CD14-positive monocyte (primary cell): ENCODE results near the gene TMOD1. TPM values are rescaled to one million over a fixed set of nuclear protein-coding genes. Genes with fewer than 3 reads are reported as not detected.

Source experiments
- DNase-seq, 3 donors: peaks; one replicate each; pipeline ENCODE4 v3.0.0-alpha.2; 2011 to 2022
- H2AFZ ChIP-seq: 2 replicates; pipeline ENCODE4 v1.6.0; 2012; ENCODE audit warnings: mild to moderate bottlenecking, low read depth, low read length, inconsistent platforms; ENCODE audit not compliant: insufficient read depth, poor library complexity, severe bottlenecking
- H3K27ac ChIP-seq, 2 donors: 1 replicate in 1 of 2; 2 replicates in 1 of 2; pipeline ENCODE4 v1.5.1; 2012 to 2013; ENCODE audit warnings: low read length in 2 of 2, control low read depth in 1 of 2, inconsistent platforms in 1 of 2, low read depth in 1 of 2, mild to moderate bottlenecking in 1 of 2
- H3K27me3 ChIP-seq, 2 donors: one replicate each; pipeline versions ENCODE4 v1.6.0 to v1.6.1; 2011 to 2013; ENCODE audit warnings: low read length in 2 of 2; ENCODE audit not compliant: control insufficient read depth in 2 of 2, insufficient read depth in 2 of 2
- H3K36me3 ChIP-seq, 2 donors: replicated peaks in 1 of 2; 1 replicate in 1 of 2; 2 replicates in 1 of 2; pipeline versions ENCODE4 v1.5.1 to v1.6.1; 2012 to 2013; ENCODE audit warnings: low read length in 2 of 2, control low read depth in 1 of 2, inconsistent platforms in 1 of 2, mild to moderate bottlenecking in 1 of 2; ENCODE audit not compliant: insufficient read depth in 2 of 2, control insufficient read depth in 1 of 2
- H3K4me1 ChIP-seq, 2 donors: 1 replicate in 1 of 2; 2 replicates in 1 of 2; pipeline versions ENCODE4 v1.5.1 to v1.6.1; 2012 to 2013; ENCODE audit warnings: low read length in 2 of 2, control low read depth in 1 of 2, inconsistent platforms in 1 of 2, mild to moderate bottlenecking in 1 of 2, moderate library complexity in 1 of 2; ENCODE audit not compliant: insufficient read depth in 2 of 2, control insufficient read depth in 1 of 2
- H3K4me2 ChIP-seq: replicated peaks from 2 replicates; pipeline ENCODE3; 2012; ENCODE audit warnings: low read length, moderate library complexity, mild to moderate bottlenecking; ENCODE audit not compliant: poor library complexity, severe bottlenecking; ENCODE audit errors: extremely low read depth
- H3K4me3 ChIP-seq, 3 experiments: fragments of 200-600 bp in 1 of 3; sonication (generic) in 1 of 3; replicated peaks in 1 of 3; 1 replicate in 2 of 3; 2 replicates in 1 of 3; pipeline ENCODE4 v1.5.1; 2011 to 2013; ENCODE audit warnings: low read length in 3 of 3, mild to moderate bottlenecking in 3 of 3, control low read depth in 2 of 3, low read depth in 2 of 3, inconsistent platforms in 1 of 3, moderate library complexity in 1 of 3
- H3K79me2 ChIP-seq: 2 replicates; pipeline ENCODE4 v1.6.0; 2012; ENCODE audit warnings: mild to moderate bottlenecking, control low read depth, inconsistent platforms, low read length, moderate library complexity; ENCODE audit not compliant: insufficient read depth
- H3K9ac ChIP-seq: 2 replicates; pipeline ENCODE4 v1.6.0; 2017; ENCODE audit warnings: low read length, mild to moderate bottlenecking; ENCODE audit not compliant: insufficient read depth, poor library complexity, severe bottlenecking
- H3K9me3 ChIP-seq, 2 donors: replicated peaks in 1 of 2; 1 replicate in 1 of 2; 2 replicates in 1 of 2; pipeline versions ENCODE4 v1.5.1 to v1.6.1; 2012 to 2013; ENCODE audit warnings: low read length in 2 of 2, control low read depth in 1 of 2; ENCODE audit not compliant: control insufficient read depth in 1 of 2, insufficient read depth in 1 of 2
- H4K20me1 ChIP-seq: 2 replicates; pipeline ENCODE4 v1.6.0; 2012; ENCODE audit warnings: mild to moderate bottlenecking, low read length, control low read depth, moderate library complexity; ENCODE audit not compliant: insufficient read depth
- H3K27ac Mint-ChIP-seq, 7 donors: one replicate each; pipeline ENCODE4 v1.8.0; 2020; ENCODE audit warnings: mild to moderate bottlenecking in 7 of 7, mixed read lengths in 7 of 7, moderate library complexity in 6 of 7, inconsistent platforms in 2 of 7
- H3K27me3 Mint-ChIP-seq, 3 donors: one replicate each; pipeline ENCODE4 v1.8.0; 2021 to 2022; ENCODE audit warnings: low read depth in 3 of 3, mild to moderate bottlenecking in 3 of 3, mixed read lengths in 3 of 3, moderate library complexity in 3 of 3, inconsistent platforms in 1 of 3
- H3K36me3 Mint-ChIP-seq, 2 donors: one replicate each; pipeline ENCODE4 v1.8.0; 2020; ENCODE audit warnings: mixed read lengths in 2 of 2, inconsistent platforms in 1 of 2, mild to moderate bottlenecking in 1 of 2
- H3K4me1 Mint-ChIP-seq: one replicate; pipeline ENCODE4 v1.8.0; 2020; ENCODE audit warnings: mild to moderate bottlenecking, mixed read lengths
- H3K4me3 Mint-ChIP-seq, 2 donors: one replicate each; pipeline ENCODE4 v1.8.0; 2020; ENCODE audit warnings: mild to moderate bottlenecking in 2 of 2, mixed read lengths in 2 of 2, moderate library complexity in 1 of 2
- H3K9me3 Mint-ChIP-seq, 7 donors: one replicate each; pipeline ENCODE4 v1.8.0; 2020 to 2022; ENCODE audit warnings: mixed read lengths in 7 of 7, mild to moderate bottlenecking in 6 of 7, moderate library complexity in 6 of 7, inconsistent platforms in 2 of 7
- CTCF ChIP-seq: fragments of 200-600 bp; IDR thresholded peaks from one replicate; pipeline ENCODE4 v1.8.0; 2022; ENCODE audit warnings: antibody characterized with exemption, mild to moderate bottlenecking
- WGBS: methylation state at CpG from one replicate; pipeline ENCODE4 v1.1.5; 2013; ENCODE audit warnings: missing lambda C conversion rate; ENCODE audit not compliant: insufficient coverage; 5-methylcytosine and 5-hydroxymethylcytosine counted together
- intact Hi-C, 2 donors: fragments of 100-400 bp; cut with micrococcal nuclease; formaldehyde crosslinking; loops; one replicate each; pipeline versions ENCODE4 v1.15.0 to v1.15.1; 2023
- polyA plus RNA-seq, 3 donors: library from polyadenylated mRNA; depleted of rRNA in 1 of 3; unstranded in 2 of 3; stranded (reverse) in 1 of 3; fragments of 300-500 nt in 2 of 3; fragments of >200 nt in 1 of 3; fragmentation: Illumina TruSeq in 2 of 3; gene quantifications; 1 replicate in 2 of 3; 2 replicates in 1 of 3; pipeline ENCODE4 v1.2.3, GENCODE V29; 2012 to 2021

TMOD1 gene
- polyA plus RNA-seq, 3 donors = 0.09 to 0.81 (median 0.59) TPM

GRCh38 chr9:97556036-97556720, 54.7 kb downstream of the TMOD1 start:
- Histone ChIP-seq H3K4me1 (peaks cover 21 to 25% of the 10 kb centered on the region in 2 donors), H3K9me3 (no peaks in the 10 kb centered on the region), H3K4me2 (no peak overlapping the region), H3K36me3 (no peaks in the 10 kb centered on the region), H3K79me2 (no peaks in the 10 kb centered on the region), H3K27me3 (no peaks in the 10 kb centered on the region), H3K9ac (no peak overlapping the region), H3K27ac (no peak overlapping the region), H2AFZ (no peak overlapping the region), H3K4me3 (no peak overlapping the region), H4K20me1 (no peaks in the 10 kb centered on the region)
- DNase-seq = no peak
- 98% methylated on average over 9 of the region's 10 CpGs for WGBS
- H3K27me3 Mint-ChIP-seq = peaks cover 3 to 5% (median 4%) of the 10 kb centered on the region in 3 donors
- no peaks in the 10 kb centered on the region for H3K36me3 Mint-ChIP-seq
- H3K4me1 Mint-ChIP-seq = peaks cover 34% of the 10 kb centered on the region
- H3K27ac Mint-ChIP-seq = peak overlapping the region in 3 of 7 donors; percentile 5 to 20 (median 9)
- no peak for TF ChIP-seq CTCF
- intact Hi-C loops = no loop called here
- no peak overlapping the region for H3K4me3 Mint-ChIP-seq
- peaks cover 0 to 1% (median 0%) of the 10 kb centered on the region in 7 donors for H3K9me3 Mint-ChIP-seq

GRCh38 chr9:97556721-97557605, 55.5 kb downstream of the TMOD1 start:
- no peak overlapping the region for H3K9ac ChIP-seq
- peak overlapping the region; percentile 4 for H2AFZ ChIP-seq
- H3K4me3 Mint-ChIP-seq = peak overlapping the region in 1 of 2 donors; percentile 69
- intact Hi-C loops = no loop called here
- peaks cover 3 to 5% (median 4%) of the 10 kb centered on the region in 3 donors for H3K27me3 Mint-ChIP-seq
- no peak for TF ChIP-seq CTCF
- no peak for DNase-seq
- no peaks in the 10 kb centered on the region for H3K27me3 ChIP-seq
- peak overlapping the region; percentile 44 to 52 for H3K27ac ChIP-seq
- peaks cover 37% of the 10 kb centered on the region for H3K4me1 Mint-ChIP-seq
- peaks cover 21 to 25% of the 10 kb centered on the region in 2 donors for H3K4me1 ChIP-seq
- H3K9me3 Mint-ChIP-seq = peaks cover 0 to 1% (median 0%) of the 10 kb centered on the region in 7 donors
- 83% methylated on average over 13 of the region's 15 CpGs for WGBS
- H3K36me3 ChIP-seq = no peaks in the 10 kb centered on the region
- peak overlapping the region; percentile 27 for H3K4me2 ChIP-seq
- H3K9me3 ChIP-seq = no peaks in the 10 kb centered on the region
- peak overlapping the region in 5 of 7 donors; percentile 8 to 73 (median 46) for H3K27ac Mint-ChIP-seq
- H3K79me2 ChIP-seq = no peaks in the 10 kb centered on the region
- no peaks in the 10 kb centered on the region for H3K36me3 Mint-ChIP-seq
- H4K20me1 ChIP-seq = no peaks in the 10 kb centered on the region
- peak overlapping the region in 1 of 3 experiments; percentile 16 for H3K4me3 ChIP-seq
